Adipose tissue (tissue), 3 donors: ENCODE data around the gene TBXAS1. TPM values are rescaled to one million over a fixed set of nuclear protein-coding genes. Genes with fewer than 3 reads are reported as not detected.

Experiments
- H3K27ac ChIP-seq: one replicate; pipeline ENCODE4 v1.5.1; 2013; ENCODE audit warnings: low read depth, low read length
- WGBS, 3 donors: extraction: QIAGEN DNeasy Blood & Tissue Kit; methylation state at CpG; one replicate each; pipeline ENCODE4 v1.1.7; 2013; 5-methylcytosine and 5-hydroxymethylcytosine counted together
- polyA plus RNA-seq, 3 donors: library from polyadenylated mRNA; stranded (reverse); fragments of 200-250 nt; gene quantifications; one replicate each; pipeline ENCODE4 v1.2.3, GENCODE V29; 2013
- donor health status: healthy with polysubstance abuse.
- donor health status: Bipolar disorder and iron deficiency.
- donor health status: healthy.

TBXAS1 gene
- polyA plus RNA-seq, 3 donors = 3.4 to 15.7 (median 9.8) TPM

- WGBS, 3 donors = 89 to 97% (median 92%) methylated on average over 5 of the region's 5 CpGs
- no peak overlapping the region for H3K27ac ChIP-seq
Measured at GRCh38 chr7:139981511-139981895, 152.4 kb downstream of the TBXAS1 start.

GRCh38 chr7:139982927-139983920 lies 154.2 kb downstream of the TBXAS1 start:
- no peak overlapping the region for H3K27ac ChIP-seq
- 76 to 82% (median 79%) methylated on average over 9 of the region's 9 CpGs for WGBS, 3 donors

GRCh38 chr7:139984642-139985539 lies 155.8 kb downstream of the TBXAS1 start:
- H3K27ac ChIP-seq = no peak overlapping the region
- 69 to 88% (median 83%) methylated on average over 8 of the region's 8 CpGs for WGBS, 3 donors

GRCh38 chr7:139985811-139986210 lies 156.7 kb downstream of the TBXAS1 start:
- 94 to 96% (median 94%) methylated on average over 10 of the region's 10 CpGs for WGBS, 3 donors
- H3K27ac ChIP-seq = no peak overlapping the region

GRCh38 chr7:139987691-139988516 lies 158.8 kb downstream of the TBXAS1 start:
- 81 to 87% (median 84%) methylated on average over 13 of the region's 13 CpGs for WGBS, 3 donors
- no peak overlapping the region for H3K27ac ChIP-seq

GRCh38 chr7:139989366-139990141 lies 160.5 kb downstream of the TBXAS1 start:
- WGBS, 3 donors = 79 to 91% (median 89%) methylated on average over 12 of the region's 12 CpGs
- H3K27ac ChIP-seq = no peak overlapping the region

- WGBS, 3 donors = 81 to 88% (median 81%) methylated on average over 9 to 10 of the region's 10 CpGs
- H3K27ac ChIP-seq = no peak overlapping the region
Measured at GRCh38 chr7:139990142-139990535, 161.1 kb downstream of the TBXAS1 start.

- H3K27ac ChIP-seq = no peak overlapping the region
- 93 to 96% (median 94%) methylated on average over 22 of the region's 22 CpGs for WGBS, 3 donors
Measured at GRCh38 chr7:139990571-139991268, 161.7 kb downstream of the TBXAS1 start.

GRCh38 chr7:139991269-139991666 lies 162.2 kb downstream of the TBXAS1 start:
- WGBS, 3 donors = 81 to 93% (median 93%) methylated on average over 5 of the region's 5 CpGs
- H3K27ac ChIP-seq = no peak overlapping the region

- 84 to 88% (median 85%) methylated on average over 6 of the region's 6 CpGs for WGBS, 3 donors
- no peak overlapping the region for H3K27ac ChIP-seq
Measured at GRCh38 chr7:139991911-139992310, 162.8 kb downstream of the TBXAS1 start.

- no peak overlapping the region for H3K27ac ChIP-seq
- WGBS, 3 donors = 65 to 80% (median 74%) methylated on average over 14 of the region's 14 CpGs
Measured at GRCh38 chr7:139992353-139993044, 163.4 kb downstream of the TBXAS1 start.

GRCh38 chr7:139993169-139993568 lies 164.1 kb downstream of the TBXAS1 start:
- 85 to 91% (median 86%) methylated on average over 8 of the region's 8 CpGs for WGBS, 3 donors
- no peak overlapping the region for H3K27ac ChIP-seq

- WGBS, 3 donors = 93 to 96% (median 94%) methylated on average over 2 of the region's 2 CpGs
- no peak overlapping the region for H3K27ac ChIP-seq
Measured at GRCh38 chr7:139993592-139993991, 164.5 kb downstream of the TBXAS1 start.

GRCh38 chr7:139994356-139994755 lies 165.3 kb downstream of the TBXAS1 start:
- H3K27ac ChIP-seq = no peak overlapping the region
- 78 to 96% (median 80%) methylated on average over 1 of the region's 1 CpG for WGBS, 3 donors

- no peak overlapping the region for H3K27ac ChIP-seq
- 58 to 65% (median 65%) methylated on average over 19 of the region's 19 CpGs for WGBS, 3 donors
Measured at GRCh38 chr7:139995017-139995915, 166.2 kb downstream of the TBXAS1 start.
